HEK293 (cell line): Measurements from ENCODE around the gene ZSCAN32.

Source experiments
- GLIS1 ChIP-seq: fragments of 450-650 bp; formaldehyde crosslinking; IDR thresholded peaks from 2 replicates; pipeline ENCODE4 v1.5.1; 2016; ENCODE audit warnings: missing biosample characterization, missing genetic modification characterization
- HOXD13 ChIP-seq: sonication (generic); formaldehyde crosslinking; IDR thresholded peaks from 2 replicates; pipeline ENCODE4 v1.8.0; 2022; ENCODE audit warnings: missing genetic modification reagents, borderline replicate concordance
- KLF1 ChIP-seq: fragments of 450-650 bp; formaldehyde crosslinking; IDR thresholded peaks from 2 replicates; pipeline ENCODE4 v1.5.1; 2016; ENCODE audit warnings: missing biosample characterization, missing genetic modification characterization
- KLF10 ChIP-seq: fragments of 450-650 bp; IDR thresholded peaks from 2 replicates; pipeline ENCODE4 v1.5.1; 2018; ENCODE audit warnings: missing biosample characterization, mild to moderate bottlenecking, missing genetic modification characterization
- MZF1 ChIP-seq: fragments of 450-650 bp; formaldehyde crosslinking; IDR thresholded peaks from 2 replicates; pipeline ENCODE4 v1.5.1; 2017; ENCODE audit warnings: missing biosample characterization, missing genetic modification characterization, borderline replicate concordance
- SP2 ChIP-seq: fragments of 450-650 bp; formaldehyde crosslinking; IDR thresholded peaks from 2 replicates; pipeline ENCODE4 v1.5.1; 2016; ENCODE audit warnings: missing biosample characterization, missing genetic modification characterization
- ZNF221 ChIP-seq: fragments of 450-650 bp; formaldehyde crosslinking; IDR thresholded peaks from 2 replicates; pipeline ENCODE4 v1.5.1; 2017; ENCODE audit warnings: missing biosample characterization, missing genetic modification characterization, borderline replicate concordance
- ZNF324 ChIP-seq: fragments of 450-650 bp; formaldehyde crosslinking; IDR thresholded peaks from 2 replicates; pipeline ENCODE4 v1.5.1; 2016; ENCODE audit warnings: missing biosample characterization, missing genetic modification characterization
- ZNF335 ChIP-seq: fragments of 450-650 bp; formaldehyde crosslinking; conservative IDR thresholded peaks from 2 replicates; pipeline ENCODE4 v1.5.1; 2016; ENCODE audit warnings: missing biosample characterization, missing genetic modification characterization
- ZNF341 ChIP-seq: fragments of 450-650 bp; formaldehyde crosslinking; IDR thresholded peaks from 2 replicates; pipeline ENCODE4; 2016; ENCODE audit warnings: low read depth, missing biosample characterization, missing genetic modification characterization
- ZNF561 ChIP-seq: fragments of 450-650 bp; IDR thresholded peaks from 2 replicates; pipeline ENCODE4 v1.5.1; 2018; ENCODE audit warnings: missing biosample characterization, missing genetic modification characterization, borderline replicate concordance
- ZNF610 ChIP-seq: fragments of 450-650 bp; formaldehyde crosslinking; IDR thresholded peaks from 2 replicates; pipeline ENCODE4 v1.5.1; 2016; ENCODE audit warnings: missing biosample characterization, missing genetic modification characterization, borderline replicate concordance
- ZNF677 ChIP-seq: fragments of 450-650 bp; IDR thresholded peaks from 2 replicates; pipeline ENCODE4 v1.5.0; 2018; ENCODE audit warnings: missing biosample characterization, mild to moderate bottlenecking, missing genetic modification characterization, moderate library complexity
- ZNF785 ChIP-seq: fragments of 450-650 bp; formaldehyde crosslinking; IDR thresholded peaks from 2 replicates; pipeline ENCODE4 v1.5.1; 2016; ENCODE audit warnings: missing biosample characterization, missing genetic modification characterization
- ZXDB ChIP-seq: fragments of 450-650 bp; formaldehyde crosslinking; IDR thresholded peaks from 2 replicates; pipeline ENCODE4 v1.5.1; 2016; ENCODE audit warnings: missing biosample characterization, missing genetic modification characterization
- TF ChIP-seq, protein P1 (sequence below): fragments of 450-650 bp; formaldehyde crosslinking; IDR thresholded peaks from 2 replicates; pipeline ENCODE4 v1.5.1; 2016; ENCODE audit warnings: missing biosample characterization, missing genetic modification characterization
- TF ChIP-seq, protein P2 (sequence below): sonication (generic); formaldehyde crosslinking; IDR thresholded peaks from 2 replicates; pipeline ENCODE4 v1.8.1; 2022; ENCODE audit warnings: mild to moderate bottlenecking, moderate library complexity, missing genetic modification reagents
- TF ChIP-seq, protein P3 (sequence below): fragments of 450-650 bp; formaldehyde crosslinking; conservative IDR thresholded peaks from 2 replicates; pipeline ENCODE4 v1.5.1; 2016; ENCODE audit warnings: low read depth, missing biosample characterization, missing genetic modification characterization
- TF ChIP-seq, protein P4 (sequence below): fragments of 450-650 bp; formaldehyde crosslinking; IDR thresholded peaks from 2 replicates; pipeline ENCODE4 v1.5.1; 2017; ENCODE audit warnings: missing biosample characterization, missing genetic modification characterization
- TF ChIP-seq, protein P5 (sequence below): fragments of 450-650 bp; formaldehyde crosslinking; IDR thresholded peaks from 2 replicates; pipeline ENCODE4 v1.5.1; 2016; ENCODE audit warnings: missing biosample characterization, missing genetic modification characterization
- TF ChIP-seq, protein P6 (sequence below): fragments of 450-650 bp; formaldehyde crosslinking; conservative IDR thresholded peaks from 2 replicates; pipeline ENCODE4 v1.5.1; 2016; ENCODE audit warnings: low read depth, missing biosample characterization, missing genetic modification characterization

ZSCAN32 gene

DNA sequence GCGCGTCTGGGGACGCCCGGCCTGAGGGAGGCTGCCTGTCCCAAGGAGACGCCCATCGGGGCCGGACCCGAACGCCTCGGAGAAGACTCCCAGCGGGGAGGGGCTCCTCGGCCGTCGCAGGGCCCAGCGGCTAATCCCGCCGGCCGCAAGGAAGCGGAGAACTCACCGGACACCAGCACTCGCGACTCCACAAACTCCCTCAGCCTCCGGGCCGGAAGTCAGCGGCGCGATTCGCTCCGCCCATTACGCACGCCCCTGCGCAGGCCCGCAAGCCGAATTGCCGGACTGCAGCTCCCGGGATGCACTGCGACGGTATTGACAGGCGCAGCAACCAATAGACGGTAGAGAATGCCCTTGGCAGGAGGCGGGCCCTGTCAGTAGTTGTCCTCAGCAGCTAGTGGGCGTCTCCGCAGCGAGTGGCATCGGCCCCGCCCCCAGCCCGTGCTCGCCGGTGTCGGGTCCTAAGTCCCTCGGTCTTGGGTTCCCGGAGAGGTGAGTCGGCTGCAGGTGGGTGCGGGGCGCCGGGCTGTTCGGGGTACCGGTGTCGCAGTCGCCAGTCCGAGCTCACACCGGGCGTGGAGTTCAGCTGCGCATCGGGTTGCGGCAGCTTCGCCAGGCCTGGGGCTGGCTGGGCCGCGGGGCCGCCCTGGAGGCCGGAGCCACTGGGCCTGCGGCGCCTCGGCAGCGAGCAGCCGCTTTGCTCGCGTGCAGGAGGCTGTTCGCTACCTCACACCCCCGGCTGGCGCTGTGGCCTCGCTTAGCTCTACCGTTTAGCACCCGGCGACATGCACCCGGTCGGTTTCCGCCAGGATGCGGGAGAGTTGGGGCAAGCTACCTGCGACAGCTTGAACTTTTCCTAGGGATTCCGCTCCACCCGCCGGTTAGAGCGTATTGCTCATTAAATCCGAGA lies at the start of gene ZSCAN32, which contains the start of gene ZNF174 (continued):
- no peak; the same call in 1 of the 2 replicates for TF ChIP-seq HOXD13 (CRISPR knock-in tag)
- TF ChIP-seq, protein P1, sequence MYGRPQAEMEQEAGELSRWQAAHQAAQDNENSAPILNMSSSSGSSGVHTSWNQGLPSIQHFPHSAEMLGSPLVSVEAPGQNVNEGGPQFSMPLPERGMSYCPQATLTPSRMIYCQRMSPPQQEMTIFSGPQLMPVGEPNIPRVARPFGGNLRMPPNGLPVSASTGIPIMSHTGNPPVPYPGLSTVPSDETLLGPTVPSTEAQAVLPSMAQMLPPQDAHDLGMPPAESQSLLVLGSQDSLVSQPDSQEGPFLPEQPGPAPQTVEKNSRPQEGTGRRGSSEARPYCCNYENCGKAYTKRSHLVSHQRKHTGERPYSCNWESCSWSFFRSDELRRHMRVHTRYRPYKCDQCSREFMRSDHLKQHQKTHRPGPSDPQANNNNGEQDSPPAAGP (tag by site-specific recombination): peak; percentile 72
- TF ChIP-seq KLF10 (tag by site-specific recombination): peak; percentile 84
- TF ChIP-seq, protein P2, sequence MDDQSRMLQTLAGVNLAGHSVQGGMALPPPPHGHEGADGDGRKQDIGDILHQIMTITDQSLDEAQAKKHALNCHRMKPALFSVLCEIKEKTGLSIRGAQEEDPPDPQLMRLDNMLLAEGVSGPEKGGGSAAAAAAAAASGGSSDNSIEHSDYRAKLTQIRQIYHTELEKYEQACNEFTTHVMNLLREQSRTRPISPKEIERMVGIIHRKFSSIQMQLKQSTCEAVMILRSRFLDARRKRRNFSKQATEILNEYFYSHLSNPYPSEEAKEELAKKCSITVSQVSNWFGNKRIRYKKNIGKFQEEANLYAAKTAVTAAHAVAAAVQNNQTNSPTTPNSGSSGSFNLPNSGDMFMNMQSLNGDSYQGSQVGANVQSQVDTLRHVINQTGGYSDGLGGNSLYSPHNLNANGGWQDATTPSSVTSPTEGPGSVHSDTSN (CRISPR knock-in tag): peak; percentile 98
- TF ChIP-seq ZNF561 (tag by site-specific recombination): peak; percentile 77; the same call in 1 of the 2 replicates
- TF ChIP-seq, protein P3, sequence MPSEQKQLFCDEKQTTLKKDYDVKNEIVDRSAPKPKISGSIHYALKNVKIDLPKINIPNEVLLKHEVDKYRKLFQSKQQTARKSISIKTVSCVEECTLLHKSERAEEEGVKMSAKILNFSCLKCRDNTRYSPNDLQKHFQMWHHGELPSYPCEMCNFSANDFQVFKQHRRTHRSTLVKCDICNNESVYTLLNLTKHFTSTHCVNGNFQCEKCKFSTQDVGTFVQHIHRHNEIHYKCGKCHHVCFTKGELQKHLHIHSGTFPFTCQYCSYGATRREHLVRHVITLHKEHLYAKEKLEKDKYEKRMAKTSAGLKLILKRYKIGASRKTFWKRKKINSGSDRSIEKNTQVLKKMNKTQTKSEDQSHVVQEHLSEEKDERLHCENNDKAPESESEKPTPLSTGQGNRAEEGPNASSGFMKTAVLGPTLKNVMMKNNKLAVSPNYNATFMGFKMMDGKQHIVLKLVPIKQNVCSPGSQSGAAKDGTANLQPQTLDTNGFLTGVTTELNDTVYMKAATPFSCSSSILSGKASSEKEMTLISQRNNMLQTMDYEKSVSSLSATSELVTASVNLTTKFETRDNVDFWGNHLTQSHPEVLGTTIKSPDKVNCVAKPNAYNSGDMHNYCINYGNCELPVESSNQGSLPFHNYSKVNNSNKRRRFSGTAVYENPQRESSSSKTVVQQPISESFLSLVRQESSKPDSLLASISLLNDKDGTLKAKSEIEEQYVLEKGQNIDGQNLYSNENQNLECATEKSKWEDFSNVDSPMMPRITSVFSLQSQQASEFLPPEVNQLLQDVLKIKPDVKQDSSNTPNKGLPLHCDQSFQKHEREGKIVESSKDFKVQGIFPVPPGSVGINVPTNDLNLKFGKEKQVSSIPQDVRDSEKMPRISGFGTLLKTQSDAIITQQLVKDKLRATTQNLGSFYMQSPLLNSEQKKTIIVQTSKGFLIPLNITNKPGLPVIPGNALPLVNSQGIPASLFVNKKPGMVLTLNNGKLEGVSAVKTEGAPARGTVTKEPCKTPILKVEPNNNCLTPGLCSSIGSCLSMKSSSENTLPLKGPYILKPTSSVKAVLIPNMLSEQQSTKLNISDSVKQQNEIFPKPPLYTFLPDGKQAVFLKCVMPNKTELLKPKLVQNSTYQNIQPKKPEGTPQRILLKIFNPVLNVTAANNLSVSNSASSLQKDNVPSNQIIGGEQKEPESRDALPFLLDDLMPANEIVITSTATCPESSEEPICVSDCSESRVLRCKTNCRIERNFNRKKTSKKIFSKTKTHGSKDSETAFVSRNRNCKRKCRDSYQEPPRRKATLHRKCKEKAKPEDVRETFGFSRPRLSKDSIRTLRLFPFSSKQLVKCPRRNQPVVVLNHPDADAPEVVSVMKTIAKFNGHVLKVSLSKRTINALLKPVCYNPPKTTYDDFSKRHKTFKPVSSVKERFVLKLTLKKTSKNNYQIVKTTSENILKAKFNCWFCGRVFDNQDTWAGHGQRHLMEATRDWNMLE (tag by site-specific recombination): peak; percentile 27; the same call in 1 of the 2 replicates
- peak; percentile 100 for TF ChIP-seq ZXDB (tag by site-specific recombination)
- TF ChIP-seq SP2 (tag by site-specific recombination): peak; percentile 100
- peak; percentile 17; the same call in 1 of the 2 replicates for TF ChIP-seq MZF1 (tag by site-specific recombination)
- TF ChIP-seq ZNF221 (tag by site-specific recombination): peak; percentile 84; the same call in 1 of the 2 replicates
- TF ChIP-seq KLF1 (tag by site-specific recombination): peak; percentile 78
- TF ChIP-seq ZNF677 (tag by site-specific recombination): 0 out of 2 replicates have a peak, but pooled peaks have one; percentile 32
- peak; percentile 71; the same call in 1 of the 2 replicates for TF ChIP-seq ZNF785 (tag by site-specific recombination)
- peak; percentile 36; the same call in 1 of the 2 replicates for TF ChIP-seq ZNF610 (tag by site-specific recombination)
- TF ChIP-seq ZNF335: peak; percentile 80
- 0 out of 2 replicates have a peak, but pooled peaks have one; percentile 2 for TF ChIP-seq GLIS1
- TF ChIP-seq ZNF324: peak; percentile 44; the same call in 1 of the 2 replicates
- TF ChIP-seq, protein P4, sequence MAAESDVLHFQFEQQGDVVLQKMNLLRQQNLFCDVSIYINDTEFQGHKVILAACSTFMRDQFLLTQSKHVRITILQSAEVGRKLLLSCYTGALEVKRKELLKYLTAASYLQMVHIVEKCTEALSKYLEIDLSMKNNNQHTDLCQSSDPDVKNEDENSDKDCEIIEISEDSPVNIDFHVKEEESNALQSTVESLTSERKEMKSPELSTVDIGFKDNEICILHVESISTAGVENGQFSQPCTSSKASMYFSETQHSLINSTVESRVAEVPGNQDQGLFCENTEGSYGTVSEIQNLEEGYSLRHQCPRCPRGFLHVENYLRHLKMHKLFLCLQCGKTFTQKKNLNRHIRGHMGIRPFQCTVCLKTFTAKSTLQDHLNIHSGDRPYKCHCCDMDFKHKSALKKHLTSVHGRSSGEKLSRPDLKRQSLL (tag by site-specific recombination): 0 out of 2 replicates have a peak, but pooled peaks have one; percentile 43
- TF ChIP-seq, protein P5, sequence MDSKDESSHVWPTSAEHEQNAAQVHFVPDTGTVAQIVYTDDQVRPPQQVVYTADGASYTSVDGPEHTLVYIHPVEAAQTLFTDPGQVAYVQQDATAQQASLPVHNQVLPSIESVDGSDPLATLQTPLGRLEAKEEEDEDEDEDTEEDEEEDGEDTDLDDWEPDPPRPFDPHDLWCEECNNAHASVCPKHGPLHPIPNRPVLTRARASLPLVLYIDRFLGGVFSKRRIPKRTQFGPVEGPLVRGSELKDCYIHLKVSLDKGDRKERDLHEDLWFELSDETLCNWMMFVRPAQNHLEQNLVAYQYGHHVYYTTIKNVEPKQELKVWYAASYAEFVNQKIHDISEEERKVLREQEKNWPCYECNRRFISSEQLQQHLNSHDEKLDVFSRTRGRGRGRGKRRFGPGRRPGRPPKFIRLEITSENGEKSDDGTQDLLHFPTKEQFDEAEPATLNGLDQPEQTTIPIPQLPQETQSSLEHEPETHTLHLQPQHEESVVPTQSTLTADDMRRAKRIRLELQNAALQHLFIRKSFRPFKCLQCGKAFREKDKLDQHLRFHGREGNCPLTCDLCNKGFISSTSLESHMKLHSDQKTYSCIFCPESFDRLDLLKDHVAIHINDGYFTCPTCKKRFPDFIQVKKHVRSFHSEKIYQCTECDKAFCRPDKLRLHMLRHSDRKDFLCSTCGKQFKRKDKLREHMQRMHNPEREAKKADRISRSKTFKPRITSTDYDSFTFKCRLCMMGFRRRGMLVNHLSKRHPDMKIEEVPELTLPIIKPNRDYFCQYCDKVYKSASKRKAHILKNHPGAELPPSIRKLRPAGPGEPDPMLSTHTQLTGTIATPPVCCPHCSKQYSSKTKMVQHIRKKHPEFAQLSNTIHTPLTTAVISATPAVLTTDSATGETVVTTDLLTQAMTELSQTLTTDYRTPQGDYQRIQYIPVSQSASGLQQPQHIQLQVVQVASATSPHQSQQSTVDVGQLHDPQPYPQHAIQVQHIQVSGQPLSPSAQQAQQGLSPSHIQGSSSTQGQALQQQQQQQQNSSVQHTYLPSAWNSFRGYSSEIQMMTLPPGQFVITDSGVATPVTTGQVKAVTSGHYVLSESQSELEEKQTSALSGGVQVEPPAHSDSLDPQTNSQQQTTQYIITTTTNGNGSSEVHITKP (tag by site-specific recombination): peak; percentile 89
- TF ChIP-seq ZNF341: peak; percentile 86
- TF ChIP-seq, protein P6, sequence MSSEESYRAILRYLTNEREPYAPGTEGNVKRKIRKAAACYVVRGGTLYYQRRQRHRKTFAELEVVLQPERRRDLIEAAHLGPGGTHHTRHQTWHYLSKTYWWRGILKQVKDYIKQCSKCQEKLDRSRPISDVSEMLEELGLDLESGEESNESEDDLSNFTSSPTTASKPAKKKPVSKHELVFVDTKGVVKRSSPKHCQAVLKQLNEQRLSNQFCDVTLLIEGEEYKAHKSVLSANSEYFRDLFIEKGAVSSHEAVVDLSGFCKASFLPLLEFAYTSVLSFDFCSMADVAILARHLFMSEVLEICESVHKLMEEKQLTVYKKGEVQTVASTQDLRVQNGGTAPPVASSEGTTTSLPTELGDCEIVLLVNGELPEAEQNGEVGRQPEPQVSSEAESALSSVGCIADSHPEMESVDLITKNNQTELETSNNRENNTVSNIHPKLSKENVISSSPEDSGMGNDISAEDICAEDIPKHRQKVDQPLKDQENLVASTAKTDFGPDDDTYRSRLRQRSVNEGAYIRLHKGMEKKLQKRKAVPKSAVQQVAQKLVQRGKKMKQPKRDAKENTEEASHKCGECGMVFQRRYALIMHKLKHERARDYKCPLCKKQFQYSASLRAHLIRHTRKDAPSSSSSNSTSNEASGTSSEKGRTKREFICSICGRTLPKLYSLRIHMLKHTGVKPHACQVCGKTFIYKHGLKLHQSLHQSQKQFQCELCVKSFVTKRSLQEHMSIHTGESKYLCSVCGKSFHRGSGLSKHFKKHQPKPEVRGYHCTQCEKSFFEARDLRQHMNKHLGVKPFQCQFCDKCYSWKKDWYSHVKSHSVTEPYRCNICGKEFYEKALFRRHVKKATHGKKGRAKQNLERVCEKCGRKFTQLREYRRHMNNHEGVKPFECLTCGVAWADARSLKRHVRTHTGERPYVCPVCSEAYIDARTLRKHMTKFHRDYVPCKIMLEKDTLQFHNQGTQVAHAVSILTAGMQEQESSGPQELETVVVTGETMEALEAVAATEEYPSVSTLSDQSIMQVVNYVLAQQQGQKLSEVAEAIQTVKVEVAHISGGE (tag by site-specific recombination): peak; percentile 93
